ENCODE measurements around the gene FMNL3.
A peak's percentile ranks its signal among the peaks of the same experiment; 100 is the strongest.
"Not testable (repeated sequence)": the region's sequence is repeated elsewhere in the genome, so short reads cannot be mapped to it uniquely, and the experiment has no call there.

Gene FMNL3, protein sequence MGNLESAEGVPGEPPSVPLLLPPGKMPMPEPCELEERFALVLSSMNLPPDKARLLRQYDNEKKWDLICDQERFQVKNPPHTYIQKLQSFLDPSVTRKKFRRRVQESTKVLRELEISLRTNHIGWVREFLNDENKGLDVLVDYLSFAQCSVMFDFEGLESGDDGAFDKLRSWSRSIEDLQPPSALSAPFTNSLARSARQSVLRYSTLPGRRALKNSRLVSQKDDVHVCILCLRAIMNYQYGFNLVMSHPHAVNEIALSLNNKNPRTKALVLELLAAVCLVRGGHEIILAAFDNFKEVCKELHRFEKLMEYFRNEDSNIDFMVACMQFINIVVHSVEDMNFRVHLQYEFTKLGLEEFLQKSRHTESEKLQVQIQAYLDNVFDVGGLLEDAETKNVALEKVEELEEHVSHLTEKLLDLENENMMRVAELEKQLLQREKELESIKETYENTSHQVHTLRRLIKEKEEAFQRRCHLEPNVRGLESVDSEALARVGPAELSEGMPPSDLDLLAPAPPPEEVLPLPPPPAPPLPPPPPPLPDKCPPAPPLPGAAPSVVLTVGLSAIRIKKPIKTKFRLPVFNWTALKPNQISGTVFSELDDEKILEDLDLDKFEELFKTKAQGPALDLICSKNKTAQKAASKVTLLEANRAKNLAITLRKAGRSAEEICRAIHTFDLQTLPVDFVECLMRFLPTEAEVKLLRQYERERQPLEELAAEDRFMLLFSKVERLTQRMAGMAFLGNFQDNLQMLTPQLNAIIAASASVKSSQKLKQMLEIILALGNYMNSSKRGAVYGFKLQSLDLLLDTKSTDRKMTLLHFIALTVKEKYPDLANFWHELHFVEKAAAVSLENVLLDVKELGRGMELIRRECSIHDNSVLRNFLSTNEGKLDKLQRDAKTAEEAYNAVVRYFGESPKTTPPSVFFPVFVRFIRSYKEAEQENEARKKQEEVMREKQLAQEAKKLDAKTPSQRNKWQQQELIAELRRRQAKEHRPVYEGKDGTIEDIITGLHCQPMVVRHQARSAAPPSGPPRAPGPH

DNA sequence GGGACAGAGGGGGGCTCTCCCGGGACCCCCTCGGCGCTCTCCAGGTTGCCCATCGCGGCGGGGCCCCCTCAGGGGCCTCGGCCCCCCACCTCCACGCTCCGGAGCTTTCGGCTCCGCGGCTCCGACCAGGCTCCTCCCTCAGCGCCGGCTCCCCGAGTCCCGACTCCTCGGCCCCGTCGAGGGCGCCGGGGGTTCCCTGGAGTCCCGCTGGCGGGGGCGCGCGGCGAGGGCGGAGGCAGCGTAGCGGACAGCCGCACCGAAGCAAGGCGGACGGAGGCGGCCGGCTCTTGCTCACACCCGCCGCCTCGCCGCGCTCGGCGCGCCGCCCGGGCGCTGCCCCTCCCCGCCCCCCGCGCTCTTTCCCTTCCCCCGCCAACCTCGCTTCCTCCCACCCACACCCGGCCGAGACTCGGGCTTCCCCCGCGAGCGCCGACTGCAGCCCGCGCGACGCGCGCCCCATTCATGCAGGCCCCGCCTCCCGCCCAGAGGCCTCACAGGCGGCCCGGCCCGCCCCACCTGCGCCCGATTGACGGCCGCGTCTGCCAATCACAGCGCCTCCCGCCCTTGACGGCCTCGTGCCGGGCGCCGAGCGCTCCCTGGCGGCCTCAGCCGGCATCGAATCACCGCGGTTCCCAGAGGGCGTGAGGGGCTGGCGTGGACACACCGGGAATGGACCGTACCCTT, at the start of gene FMNL3:
FMNL3 (minus strand) TSS at position 278 of the 684 bp plus-strand sequence; CDS start at position 53, 225 bp downstream.
- DNase-seq: peak; percentile 95

DNA sequence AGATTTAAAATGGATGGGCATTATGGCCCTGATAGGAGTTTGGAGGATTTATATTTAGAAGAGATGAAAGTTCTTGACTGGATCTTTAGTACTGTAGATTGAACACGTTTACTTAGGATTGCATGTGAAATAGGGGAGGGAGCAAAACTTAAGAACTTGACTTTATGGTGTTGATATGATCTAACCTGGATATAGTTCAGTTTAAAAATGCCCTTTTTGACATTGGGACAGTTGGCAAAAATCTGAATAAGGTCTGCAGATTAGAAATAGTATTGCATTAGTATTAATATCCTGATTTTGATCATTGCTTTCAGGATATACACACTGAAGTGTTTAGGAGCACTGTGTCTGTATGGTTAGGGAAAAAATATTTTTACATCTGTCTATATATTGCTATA, 43.8 kb upstream of the FMNL3 start:
- no peak for DNase-seq

DNA sequence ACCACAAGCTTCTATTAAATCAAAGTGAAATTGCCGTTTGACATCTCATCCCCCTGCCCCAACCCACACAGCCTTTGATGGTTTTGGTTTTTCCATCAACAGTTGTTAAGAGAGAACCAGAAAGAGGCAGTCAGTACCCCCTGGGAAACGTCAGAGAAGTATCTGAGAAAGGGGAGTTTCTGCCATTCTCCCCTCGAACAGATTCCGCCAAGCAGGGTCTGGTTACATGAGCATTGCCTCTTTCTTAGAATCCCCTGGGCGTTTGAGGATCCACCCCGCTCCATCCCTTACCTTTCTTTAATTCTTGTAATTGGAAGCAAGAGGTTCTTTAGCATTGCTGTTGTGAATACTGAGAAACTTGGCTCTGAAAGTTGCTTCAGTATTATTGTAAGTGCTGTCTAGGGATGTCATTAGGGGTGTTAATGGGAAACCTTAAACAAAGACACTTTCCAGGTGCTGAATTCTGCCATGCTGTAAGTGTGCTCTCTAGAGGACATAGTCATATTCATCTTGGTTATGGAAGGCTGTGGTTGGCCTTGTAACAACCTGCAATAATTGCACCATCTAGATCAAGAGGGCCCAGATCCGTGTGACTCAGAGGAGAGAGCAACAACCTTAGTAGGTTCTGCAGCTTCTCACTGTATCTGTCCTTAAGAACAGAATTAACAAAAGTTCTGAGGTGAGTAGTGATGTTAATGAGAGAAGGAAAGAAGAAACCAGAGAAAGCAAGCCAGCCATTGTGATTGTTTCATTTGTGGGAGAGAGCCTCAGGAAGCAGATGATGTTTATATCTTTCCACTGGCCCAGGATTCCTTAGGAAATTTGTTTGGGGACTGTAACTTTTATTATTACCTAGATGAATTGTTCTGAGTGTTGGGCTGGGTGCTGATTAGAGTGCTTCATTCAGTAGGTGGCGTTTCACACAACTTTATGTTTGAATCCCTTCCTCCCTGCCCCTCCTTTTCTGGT, 43.1 kb upstream of the FMNL3 start:
- DNase-seq: no peak

DNA sequence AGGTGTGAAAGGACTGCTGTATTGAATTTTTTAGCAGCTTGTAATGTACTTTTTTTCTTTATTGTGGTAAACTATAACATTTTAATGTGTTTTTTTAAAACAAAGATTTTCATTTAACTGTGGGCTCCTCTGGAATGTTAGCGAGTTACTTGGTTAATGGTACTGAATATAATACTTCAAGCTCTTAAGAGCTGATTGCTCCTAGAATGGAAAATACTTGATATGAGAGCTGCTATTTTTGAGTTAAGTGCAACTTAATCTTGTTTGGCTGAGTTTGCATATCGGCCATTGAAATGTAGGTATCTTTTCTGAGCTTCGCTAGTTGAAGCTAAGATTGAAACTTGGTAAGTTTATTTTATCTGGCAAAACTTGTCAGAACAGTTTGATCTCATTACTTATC, 41.6 kb upstream of the FMNL3 start:
- DNase-seq: no peak

DNA sequence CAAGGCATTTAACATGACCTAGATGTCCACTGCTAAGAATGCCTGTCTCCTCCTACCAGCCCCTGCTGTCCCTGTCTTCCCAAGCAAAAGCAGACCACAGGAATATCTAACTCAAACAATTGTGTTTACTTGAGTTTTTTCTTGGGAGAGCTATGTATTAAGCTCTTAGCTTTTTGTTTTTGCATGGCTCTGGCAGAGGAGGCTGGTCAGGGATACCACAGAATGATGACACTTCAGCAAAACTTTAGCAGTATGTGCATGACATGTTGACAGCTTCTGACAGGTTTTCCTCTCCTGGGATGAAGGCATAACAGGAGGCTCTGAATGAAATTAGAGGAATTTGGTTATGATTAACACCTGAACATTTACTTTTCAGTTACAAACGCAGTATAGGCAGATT, 41.1 kb upstream of the FMNL3 start:
- no peak for DNase-seq

DNA sequence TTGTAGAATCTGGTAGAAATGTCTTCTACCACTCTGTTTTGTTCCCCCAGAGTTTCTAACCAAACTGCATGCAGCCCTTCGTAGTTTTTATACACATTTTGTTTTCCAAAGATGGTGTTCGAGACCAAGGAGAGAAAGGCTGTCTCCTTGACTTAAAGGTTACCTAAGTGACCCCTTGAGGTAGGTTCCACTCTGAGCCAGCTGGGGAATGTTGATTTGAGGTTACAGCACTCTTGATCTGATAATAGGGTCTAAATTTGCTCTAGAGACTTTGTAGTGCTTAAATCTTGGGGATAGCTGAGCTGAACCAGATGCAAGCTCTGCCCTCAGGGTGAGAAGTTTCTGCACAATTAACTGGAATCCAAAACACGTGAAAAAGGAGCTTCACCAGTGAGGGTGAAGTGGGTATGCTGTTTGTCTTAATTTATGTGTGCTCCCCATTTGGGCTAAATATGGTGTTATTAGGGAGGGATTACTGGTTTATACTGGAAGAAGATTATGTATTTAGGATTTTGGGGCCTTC, 37.2 kb upstream of the FMNL3 start:
- DNase-seq: no peak

DNA sequence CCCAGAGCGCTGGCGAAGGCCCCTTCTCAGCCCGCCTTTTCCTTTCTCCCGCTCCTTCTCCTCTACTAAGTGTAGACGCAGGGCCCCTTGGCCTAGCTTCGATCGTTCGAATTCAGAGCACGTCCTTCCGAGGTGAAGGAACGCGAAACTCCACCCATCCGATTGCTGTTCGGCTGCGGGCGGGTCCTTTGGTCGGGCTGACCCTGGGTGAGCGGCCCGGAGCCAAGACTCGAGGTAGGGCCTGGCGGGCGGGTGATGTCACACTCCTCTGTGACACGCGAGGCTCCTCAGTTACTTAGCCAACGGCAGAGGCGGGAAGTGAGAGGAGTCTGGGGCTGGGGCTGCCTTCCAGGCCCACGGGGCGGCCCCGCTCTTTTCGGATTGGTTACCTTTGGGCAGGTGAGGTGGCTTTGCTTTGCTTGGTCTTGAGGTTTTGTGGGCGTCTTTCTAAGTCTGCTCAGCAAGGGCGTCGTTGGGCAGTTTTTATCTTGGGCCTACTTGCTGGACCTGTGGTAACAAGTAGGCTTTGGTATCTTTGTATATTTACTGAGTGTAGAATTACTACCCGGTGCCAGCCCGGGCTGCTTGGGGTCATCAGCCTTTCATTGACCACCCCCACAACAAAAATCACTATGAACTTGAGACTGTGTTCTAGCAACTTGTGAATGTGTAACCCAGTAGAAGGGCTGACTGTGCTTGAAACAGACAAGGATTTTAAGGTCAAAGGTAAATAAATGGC, 34.8 kb upstream of the FMNL3 start:
- DNase-seq: peak; percentile 62

DNA sequence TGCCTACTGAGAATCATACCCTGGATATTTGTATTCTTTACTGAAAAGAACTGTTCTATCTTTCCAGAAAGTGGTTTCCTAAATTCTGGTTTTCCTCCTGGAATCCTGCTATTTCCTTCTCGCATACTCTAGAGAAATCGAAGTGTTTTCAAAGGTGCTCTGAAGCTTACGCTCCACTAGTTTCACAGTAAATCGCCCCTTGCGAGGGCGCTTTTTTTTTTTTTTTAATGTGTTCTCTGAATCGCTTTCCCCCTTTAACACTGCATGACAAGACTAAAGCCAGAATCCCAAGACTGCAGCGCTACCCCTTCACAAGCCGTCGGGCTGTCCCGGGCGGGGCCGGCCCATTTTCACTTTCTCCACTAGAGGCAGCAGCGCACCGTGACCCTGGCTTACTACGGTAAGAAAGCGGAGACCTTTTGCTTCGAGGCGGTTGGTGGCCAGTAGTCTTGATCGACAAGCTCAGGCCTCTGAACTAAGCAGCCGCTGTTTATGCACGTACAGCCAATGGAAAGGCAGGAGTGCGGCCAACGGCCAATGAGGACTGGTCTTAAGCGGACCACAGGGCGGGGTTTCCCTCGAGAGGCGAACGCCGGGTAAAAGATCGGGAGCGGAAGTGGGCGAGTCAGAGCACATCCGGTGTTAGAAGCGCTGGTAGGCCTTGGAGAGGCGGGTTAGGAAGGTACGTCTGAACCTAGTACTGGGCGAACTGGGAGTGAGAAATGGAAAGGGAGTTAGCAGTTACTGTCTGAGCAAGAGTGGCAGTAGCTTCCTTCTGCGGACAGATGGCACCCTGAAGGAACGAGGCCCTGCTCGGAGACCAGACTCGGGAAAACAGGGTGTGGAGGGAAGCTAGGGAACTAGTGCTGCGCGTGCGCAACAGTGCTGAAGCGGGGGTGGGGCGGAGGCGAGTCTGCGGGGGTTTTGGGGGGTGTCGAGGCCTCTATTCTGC, 34.0 kb upstream of the FMNL3 start, which contains the start of gene TMBIM6:
TMBIM6 (plus strand) TSS at position 628 of the 952 bp plus-strand sequence. CDS start 10,937 bp downstream, outside the sequence.
- peak; percentile 100 for DNase-seq

DNA sequence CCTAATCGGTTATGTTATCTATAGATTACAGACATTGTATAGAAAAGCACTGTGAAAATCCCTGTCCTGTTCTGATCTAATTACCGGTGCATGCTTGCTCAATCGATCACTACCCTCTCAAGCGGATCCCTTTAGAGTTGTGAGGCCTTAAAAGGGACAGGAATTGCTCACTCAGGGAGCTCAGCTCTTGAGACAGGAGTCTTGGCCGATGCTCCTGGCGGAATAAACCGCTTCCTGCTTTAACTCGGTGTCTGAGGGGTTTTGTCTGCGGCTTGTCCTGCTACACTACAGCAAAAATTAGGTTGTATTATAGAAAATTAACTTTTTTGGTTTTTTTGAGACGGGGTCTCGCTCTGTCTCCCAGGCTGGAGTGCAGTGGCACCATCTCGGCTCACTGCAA, 33.1 kb upstream of the FMNL3 start:
- not testable (repeated sequence) for DNase-seq

DNA sequence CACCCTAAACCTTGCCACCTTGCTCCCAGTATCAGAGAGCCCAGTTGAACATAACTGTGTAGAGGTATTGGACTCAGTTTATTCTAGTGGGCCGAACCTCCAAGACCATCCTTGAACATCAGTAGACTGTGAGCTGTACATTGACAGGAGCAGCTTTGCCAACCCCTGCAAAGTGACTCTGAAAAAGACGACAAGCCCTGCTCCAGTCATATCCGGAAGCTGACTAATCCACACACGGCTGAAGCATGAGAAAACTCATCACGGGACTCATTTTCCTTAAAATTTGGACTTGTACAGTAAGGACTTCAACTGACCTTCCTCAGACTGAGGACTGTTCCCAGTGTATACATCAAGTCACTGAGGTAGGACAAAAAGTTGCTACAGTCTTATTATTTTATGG, 31.5 kb upstream of the FMNL3 start:
- not testable (repeated sequence) for DNase-seq

DNA sequence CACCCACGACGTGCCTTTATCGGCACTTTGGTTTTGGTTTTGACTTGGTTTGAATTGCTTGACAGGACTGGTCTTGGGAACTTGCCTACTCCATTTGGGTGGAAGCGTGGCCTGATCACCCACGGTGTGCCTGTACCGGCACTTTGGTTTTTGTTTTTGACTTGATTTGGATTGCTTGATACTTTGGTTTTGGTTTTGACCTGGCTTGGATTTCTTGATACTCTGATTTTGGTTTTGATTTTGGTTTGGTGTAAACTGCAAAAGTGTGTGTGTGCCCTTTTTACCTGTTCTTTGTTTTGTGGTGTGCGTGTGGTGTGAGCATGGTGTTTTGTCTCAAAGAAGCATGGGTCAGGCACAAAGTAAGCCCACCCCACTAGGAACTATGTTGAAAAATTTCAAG, 27.7 kb upstream of the FMNL3 start:
- DNase-seq: not testable (repeated sequence)

DNA sequence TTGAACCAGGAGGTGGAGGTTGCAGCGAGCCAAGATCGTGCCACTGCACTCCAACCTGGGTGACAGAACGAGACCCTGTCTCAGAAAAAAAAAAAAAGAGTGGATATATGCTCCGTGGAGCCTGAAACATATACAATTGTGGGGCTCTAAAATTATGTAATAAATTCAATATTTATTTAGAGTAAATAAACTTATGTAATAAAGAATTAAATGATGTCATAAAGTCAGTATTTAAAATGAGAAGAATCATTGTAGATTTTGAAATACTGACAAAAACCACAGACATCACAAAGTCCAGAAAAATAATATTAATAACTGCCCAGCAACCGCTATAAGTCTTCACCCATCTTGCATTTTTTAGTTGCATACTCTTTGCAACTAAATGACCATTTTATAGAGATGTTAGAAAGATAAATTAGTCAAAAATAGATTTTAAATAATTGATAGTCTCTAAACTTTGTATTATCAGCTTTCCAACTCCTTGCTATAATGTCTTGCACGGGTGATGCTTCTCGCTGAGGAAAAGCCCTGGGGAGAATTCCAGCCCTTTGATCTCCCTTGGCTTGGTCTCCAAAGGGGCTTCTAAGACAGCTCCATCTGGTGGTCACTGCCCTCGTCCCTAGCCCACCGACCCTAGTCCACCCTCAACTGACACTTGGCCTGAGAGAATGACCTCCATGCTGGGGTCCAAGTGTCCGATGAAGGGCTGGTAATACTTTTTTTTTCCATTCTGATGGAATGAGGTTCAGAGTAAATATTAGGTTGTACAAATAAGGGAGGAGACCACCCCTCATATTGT, 26.2 kb upstream of the FMNL3 start:
- DNase-seq: no peak

DNA sequence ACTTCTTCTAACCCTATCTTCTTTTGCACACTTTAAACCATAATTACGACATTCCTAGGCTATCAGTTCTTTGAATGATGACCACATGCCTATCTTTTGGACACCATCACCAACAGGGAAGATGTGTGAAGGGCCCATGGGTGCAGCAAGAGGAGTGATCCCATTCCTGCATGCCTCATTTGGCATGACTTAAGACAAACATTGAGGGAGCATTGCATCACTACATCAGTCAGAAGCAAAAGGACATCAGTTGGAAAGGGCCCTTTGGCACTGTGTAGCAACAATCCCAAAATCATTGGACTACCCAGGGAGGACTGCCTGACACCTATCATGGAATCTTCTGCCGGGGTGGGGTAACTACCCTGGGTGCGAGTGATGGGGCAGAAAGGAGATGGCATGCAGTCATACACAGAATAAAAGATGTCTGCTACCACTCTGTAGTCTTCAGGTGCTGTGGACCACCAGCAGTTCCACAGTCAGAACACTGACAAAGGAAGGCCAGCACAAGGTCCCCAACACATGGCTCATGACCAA, 23.4 kb upstream of the FMNL3 start:
- no peak for DNase-seq

DNA sequence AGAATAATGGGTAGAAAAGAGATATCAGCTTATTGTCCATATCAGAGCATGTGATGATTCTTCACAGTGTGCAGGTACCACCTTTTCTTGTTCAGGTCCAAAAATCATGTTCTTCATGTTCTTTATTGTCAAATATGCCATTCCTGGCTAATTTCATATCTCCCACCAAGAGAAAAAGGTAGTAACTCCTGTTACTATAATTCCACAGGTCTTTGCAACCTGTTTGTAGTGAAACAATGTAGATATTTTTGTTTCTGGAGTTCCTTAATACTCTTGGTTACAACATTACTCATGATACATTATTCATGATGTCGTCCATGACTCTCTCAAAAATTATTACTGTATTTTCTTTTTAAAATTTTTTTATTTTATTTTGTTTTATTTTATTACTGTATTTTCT, 22.8 kb upstream of the FMNL3 start:
- DNase-seq: no peak

DNA sequence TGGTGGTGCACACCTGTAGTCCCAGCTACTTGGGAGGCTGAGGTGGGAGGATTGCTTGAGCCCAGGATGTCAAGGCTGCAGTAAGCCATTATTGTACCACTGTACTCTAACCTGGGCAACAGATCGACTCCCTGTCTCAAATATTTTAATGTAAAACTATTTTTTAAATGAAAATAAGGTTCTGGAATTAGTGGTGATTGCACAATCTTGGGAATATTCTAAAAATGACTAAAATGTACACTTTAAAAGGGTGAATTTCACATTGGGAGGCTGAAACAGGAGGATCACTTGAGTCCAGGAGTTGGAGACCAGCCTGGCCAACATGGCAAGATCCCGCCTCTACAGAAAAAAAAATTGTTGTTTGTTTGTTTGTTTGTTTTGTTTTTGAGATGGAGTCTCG, 21.2 kb upstream of the FMNL3 start:
- DNase-seq: no peak

DNA sequence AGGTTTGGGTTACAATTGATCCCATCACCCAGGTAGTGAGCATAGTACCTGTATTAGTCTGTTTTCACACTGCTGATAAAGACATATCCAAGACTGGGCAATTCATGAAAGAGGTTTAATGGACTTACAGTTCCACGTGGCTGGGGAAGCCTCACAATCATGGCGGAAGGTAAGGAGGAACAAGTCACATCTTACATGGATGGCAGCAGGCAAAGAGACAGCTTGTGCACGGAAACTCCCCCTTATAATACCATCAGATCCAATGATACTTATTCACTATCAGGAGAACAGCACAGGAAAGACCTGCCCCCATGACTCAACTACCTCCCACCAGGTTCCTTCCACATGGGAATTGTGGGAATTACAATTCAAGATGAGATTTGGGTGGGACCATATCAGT, 14.2 kb upstream of the FMNL3 start:
- not testable (repeated sequence) for DNase-seq

DNA sequence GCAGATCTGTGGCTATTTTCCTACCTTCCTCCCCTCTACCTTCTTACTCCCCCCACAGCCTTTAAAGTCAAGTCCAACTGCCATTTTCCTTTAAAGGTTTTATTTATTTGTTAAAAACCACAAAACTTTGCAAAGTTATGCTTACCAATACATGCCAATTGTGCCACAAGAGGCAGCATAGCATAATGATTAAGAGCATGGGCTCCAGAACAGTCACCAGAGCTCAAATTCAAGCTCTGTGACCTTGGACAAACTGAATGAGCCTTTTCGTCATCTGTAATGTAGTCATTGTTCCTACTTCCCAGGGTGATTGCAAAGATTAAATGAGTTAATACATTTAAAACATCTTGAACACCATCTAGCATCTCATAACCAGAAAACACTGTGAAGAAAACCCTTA, 13.0 kb upstream of the FMNL3 start:
- DNase-seq: no peak

DNA sequence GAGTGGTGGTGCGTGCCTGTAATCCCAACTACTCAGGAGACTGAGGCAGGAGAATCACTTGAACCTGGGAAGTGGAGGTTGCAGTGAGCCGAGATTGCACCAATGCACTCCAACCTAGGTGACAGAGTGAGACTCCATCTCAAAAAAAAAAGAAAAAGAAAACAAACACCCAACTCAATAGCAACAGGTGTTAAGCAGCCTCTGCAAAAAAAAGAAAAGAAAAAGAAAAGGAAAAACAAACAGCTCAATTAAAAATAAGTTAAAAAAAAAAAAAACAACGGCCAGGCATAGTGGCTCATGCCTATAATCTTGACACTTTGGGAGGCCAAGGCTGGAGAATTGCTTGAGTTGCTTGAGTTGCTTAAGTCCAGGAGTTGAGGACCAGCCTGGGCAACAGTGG, 10.6 kb upstream of the FMNL3 start:
- not testable (repeated sequence) for DNase-seq
